HG02885 (cell line): ENCODE results near the gene TSC1.
"Not testable (repeated sequence)": the region's sequence is repeated elsewhere in the genome, so short reads cannot be mapped to it uniquely, and the experiment has no call there.

Experiments used
- ATAC-seq: cut with Tn5 transposase; IDR thresholded peaks from one replicate; pipeline ENCODE4 v1.9.1; 2021; ENCODE audit warnings: mild to moderate bottlenecking; ENCODE audit not compliant: unreplicated experiment, poor library complexity

TSC1 gene

DNA sequence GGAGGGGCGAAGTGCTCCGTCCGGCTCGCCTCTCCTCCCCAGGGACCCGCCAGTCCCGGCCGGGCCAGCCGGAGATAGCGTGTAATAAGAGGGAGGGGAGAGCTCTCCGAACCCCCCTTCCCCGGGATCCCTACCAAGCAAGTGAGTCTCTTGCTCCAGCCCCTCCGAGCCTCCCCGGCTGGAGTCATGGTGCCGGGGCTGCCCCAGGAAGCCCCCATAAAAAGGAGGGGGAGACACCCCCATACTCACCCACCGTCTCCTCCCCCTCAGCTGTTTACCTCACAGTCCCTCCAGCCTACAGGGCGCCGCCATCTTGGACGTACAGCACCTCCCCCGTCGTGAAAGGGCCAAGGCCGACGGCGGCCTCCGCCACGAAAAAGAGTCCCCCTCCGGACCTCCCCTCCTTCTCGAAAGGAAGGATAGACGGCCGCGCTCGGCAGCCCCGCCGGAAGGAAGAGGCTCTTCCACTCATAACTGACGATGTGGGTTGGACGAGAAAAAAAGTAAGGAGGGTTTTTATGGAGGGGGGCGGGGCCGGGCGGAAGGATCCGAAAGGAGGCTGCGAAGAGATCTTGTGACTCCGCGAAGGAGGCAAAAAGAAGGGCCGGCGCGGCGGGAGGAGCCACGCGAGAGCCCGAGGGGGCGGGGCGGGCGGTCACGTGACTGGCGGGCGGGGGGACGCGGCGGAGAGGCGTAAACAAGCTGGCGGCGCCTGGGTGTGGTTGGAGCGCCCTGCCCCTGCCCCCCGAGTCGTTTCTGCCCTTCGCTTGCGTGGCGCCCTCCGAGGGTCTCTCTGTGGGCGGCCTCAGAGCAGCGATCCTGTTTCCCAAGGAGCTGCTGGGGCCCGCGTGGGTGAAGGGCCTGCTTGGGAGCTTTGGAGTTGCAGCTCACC is at the start of gene TSC1:
TSC1 (minus strand) TSS at position 323 of the 892 bp plus-strand sequence. CDS start 15,744 bp downstream, outside the sequence.
- ATAC-seq = peak; percentile 74

DNA sequence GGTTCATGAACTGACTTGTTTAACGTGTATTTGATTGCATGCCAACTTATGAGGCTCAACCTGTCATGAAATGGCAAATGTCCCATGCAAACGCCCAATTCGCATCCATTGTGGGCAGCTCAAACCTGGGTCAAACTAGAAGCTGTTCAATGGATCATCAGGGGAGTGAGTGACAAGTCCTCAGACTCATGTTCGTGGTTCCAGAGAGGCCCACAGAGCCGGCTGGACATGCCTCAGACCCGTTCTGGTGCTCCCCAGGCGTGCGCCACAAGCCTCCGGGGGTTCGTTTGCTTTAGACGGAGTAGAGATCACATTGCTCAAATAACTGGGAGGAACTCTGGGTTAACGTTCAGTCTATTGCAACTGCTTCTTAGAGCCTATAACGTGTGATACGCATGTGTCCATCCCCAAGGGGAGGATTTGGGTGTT is 49.1 kb upstream of the TSC1 start:
- ATAC-seq = no peak

GRCh38 chr9:132991351-132992300 is 47.2 kb upstream of the TSC1 start:
- ATAC-seq = no peak

DNA sequence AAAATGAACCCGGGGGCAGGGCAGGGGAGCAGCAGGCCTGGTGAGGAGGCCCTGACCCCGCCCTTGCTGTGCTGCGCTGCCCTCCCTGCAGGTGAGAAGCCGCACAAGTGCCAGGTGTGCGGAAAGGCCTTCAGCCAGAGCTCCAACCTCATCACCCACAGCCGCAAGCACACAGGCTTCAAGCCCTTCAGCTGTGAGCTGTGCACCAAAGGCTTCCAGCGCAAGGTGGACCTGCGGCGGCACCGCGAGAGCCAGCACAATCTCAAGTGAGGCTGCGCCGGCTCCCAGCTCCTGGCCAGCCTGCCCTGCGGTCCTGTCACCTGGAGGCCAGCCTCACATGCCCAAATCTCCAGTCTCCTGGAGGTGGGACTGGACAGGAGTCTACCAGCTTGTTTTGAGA is 46.4 kb upstream of the TSC1 start:
- ATAC-seq = no peak

DNA sequence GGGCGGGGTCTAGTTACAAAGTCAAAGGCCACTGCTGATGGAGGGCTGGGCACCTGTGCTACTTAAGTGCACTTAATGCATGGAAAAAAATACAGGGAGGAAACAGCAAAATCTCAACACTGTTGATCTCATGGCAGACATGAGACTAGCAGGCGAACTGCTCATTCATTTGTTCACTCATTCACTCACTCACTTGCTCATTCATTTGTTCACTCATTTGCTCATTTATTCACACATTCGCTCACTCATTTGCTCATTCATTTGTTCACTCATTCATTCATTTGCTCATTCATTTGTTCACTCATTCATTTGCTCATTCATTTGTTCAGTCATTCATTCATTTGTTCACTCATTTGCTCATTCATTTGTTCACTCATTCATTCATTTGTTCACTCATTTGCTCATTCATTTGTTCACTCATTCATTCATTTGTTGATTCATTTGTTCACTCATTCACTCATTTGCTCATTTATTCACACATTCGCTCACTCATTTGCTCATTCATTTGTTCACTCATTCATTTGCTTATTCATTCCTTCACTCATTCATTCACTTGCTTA is 45.7 kb upstream of the TSC1 start:
- ATAC-seq = not testable (repeated sequence)

- ATAC-seq = no peak
Observed at GRCh38 chr9:132989414-132989996, 45.1 kb upstream of the TSC1 start.

DNA sequence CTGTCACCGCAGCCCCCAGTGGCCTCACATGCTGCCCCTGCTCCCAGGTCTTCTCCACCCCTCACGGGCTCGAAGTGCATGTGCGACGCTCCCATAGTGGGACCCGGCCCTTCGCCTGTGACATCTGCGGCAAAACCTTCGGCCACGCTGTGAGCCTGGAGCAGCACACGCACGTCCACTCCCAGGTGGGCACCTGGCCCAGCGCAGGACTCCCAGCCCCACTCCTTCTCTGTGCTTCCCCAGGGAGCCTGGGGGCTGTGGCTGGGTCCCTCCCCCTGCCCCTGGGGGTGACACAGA is 44.5 kb upstream of the TSC1 start:
- ATAC-seq = no peak

DNA sequence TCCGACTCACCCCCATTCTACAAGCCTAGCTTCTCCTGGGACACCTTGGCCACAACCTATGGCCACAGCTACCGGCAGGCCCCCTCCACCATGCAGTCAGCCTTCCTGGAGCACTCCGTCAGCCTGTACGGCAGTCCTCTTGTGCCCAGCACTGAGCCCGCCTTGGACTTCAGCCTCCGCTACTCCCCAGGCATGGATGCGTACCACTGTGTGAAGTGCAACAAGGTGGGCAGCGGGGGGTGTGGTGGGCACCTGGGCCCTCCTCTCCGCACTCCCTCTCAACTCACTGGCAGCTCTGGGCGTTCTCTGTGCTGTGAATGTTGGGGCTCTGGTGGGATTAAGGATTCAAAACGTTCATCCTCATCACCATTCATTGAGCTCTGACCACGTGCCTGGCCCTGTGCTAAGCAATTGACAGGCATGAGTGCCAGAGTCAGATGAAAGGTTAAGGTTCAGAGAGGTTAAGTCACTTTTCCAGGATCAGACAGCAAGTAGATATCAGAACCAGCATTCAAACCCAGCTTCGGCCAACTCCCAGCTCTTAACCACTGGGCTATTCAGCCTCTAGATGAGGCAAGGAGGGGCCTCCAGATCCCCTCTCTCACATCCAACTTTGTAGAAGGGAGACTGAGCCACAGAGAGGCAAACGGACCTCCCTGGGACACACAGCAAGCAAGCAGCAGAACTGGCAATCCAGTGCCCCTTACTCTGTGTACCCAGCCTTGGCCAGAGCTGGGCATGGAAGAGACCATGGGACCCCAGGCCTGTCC is 44.0 kb upstream of the TSC1 start:
- ATAC-seq = no peak

DNA sequence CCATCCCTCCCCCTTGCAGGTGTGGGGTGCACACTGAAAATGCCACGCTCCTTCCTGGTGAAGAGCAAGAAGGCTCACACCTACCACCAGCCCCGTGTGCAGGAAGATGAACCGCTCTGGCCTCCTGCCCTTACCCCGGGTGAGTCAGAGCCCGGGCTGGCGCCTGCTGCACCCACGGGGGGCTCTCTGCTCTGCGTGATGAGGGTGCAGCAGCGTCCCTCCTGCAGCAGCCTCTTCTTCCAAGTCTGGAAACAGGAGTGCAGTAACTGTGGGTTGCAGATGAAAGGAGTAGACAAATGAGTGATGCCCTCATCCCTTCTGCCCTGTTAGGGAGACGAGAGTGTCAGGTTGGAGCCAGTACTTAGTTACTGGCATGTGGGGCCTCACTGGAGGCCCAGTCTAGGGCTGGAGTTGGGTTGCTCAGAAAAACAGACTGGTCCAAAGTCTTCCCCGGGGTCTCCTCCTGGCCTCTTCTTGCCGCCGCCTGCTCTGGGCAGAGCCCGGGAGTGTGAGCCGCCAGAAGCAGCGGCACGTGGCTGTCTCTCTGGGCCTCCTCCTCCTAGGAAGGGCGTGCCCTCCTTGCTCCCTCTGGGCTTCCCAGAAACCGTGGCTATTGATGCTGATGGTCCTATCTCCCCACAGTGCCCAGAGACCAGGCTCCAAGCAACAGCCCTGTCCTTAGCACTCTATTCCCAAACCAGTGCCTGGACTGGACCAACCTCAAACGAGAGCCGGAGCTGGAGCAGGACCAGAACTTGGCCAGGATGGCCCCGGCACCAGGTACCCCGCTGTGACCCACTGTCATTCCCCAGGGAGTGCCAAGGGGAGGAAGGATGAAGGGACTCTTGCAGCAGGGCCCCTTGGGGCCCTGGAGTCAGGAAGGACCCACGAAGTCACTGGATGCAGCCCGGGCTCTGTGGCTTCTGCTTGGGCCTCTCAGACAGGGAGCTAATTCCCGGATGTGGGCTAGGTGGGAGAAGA is 42.5 kb upstream of the TSC1 start:
- no peak for ATAC-seq

- no peak for ATAC-seq
Observed at GRCh38 chr9:132986114-132986513, 41.7 kb upstream of the TSC1 start.

DNA sequence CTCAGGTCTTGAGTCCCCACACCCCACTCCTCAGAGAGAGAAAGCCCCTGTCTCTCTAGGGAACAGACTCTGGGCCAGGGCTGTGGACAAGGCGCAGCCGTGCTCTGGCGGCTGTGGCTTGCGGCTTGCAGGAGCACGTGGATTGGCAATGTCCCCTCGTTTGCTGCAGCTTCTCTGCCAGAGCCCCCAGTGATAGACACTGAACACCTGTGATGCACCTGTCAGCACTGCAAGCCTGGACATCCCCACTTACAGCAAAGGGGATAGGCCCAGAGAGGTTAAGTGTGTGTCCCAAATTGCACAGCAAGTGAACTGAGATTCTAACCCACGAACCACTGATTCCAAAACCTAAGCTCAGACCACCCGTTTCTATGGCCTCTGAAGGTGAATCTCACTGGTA is 41.1 kb upstream of the TSC1 start:
- ATAC-seq = no peak

GRCh38 chr9:132985071-132985350 is 40.6 kb upstream of the TSC1 start:
- no peak for ATAC-seq

GRCh38 chr9:132984202-132985070 is 40.0 kb upstream of the TSC1 start:
- no peak for ATAC-seq

DNA sequence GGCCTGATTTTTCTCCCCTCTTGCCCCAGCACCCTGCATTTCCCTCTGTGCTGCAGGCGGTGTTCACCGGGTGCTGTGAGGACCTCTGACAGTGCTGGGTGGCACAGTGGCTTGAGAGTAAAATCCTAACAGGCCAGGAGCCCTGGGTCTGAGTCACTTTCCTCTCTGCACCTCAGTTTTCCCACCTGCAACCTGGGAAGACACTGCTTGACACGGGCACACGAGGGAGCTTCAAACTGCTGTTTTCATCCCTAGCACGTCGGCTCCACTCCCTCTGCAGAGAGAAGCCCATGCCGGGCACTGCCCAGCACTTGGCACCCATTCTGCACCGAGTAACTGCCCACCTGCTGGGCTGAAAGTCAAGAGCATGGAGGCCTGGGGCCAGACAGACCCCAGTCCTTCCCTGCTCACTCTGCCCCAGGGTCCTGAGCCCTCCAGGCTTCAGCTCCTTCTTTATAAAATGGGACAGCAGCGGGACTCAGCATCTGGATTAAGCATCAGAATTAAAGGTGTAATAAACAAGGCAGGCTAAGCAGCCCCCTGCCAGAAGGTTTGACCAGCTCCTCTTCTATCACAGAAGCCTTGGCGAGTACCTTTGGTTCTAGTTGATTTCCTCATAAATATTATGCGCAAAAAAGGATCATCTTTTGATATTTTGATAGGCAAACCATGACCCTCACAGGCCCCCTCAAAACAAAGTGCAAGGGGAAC is 39.2 kb upstream of the TSC1 start:
- no peak for ATAC-seq

DNA sequence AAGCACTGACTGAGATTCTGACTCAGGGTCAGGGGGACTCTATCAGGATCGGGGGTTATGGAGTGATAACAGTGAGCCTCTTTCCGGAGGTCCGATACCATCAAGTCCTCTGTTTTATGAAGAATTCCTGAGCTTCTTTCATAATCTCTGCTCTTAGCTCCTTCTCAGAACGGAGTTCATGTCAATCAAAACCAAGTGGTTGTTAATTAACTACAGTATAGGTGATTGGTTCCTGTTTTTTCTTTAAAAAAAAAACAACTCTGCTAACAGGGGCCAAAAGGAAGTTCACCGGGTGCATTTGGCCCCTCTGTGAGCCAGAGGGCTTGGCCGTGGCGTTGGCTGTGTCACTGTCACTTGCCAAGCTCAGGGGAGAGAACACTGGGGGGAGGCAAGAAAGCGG is 38.0 kb upstream of the TSC1 start:
- ATAC-seq = no peak

- ATAC-seq = no peak
Observed at GRCh38 chr9:132980157-132980556, 35.7 kb upstream of the TSC1 start.

DNA sequence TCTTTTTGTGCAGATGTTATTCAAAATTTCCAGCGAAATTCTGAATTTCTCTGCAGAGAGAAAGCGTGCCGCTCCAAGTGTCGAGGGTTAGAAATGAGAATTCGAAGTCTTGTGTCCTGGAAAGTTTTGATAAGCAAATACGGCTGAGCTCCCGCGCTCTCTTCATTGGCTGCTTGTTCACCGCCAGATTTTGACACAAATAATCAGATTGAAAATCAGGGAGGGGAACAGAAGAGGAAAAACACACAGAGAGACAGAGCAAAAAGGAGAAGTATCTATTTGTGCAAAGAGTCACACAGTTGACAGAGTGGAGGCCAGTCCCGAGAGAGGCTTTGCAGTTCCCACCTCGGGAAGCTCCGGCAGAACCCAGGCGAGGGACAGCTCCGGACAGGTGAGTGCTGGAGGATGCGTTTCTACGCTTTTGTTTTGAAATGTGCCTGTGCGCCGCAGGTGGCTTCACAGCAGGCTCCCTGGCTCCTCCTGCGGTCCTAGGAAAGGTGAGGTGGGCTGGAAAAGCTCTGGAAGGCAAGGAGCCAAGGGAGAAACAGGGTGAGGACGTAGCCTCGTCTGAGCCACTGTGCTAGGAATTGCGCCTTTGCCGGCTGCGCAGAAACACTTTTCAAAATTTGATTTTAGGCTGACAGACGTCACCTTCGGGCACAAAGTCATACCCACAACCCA is 34.2 kb upstream of the TSC1 start, which contains the start of gene GFI1B:
GFI1B (plus strand) TSS at position 244 of the 681 bp plus-strand sequence. CDS start 7,985 bp downstream, outside the sequence.
- no peak for ATAC-seq
